NCI-H510A treated with DMSO at 0.1 percent for 48 hours (cell line): ENCODE results near the gene ANO7.

Experiments used
- DNase-seq: peaks from one replicate; lab custom pipeline; 2025; lab: John Stamatoyannopoulos, UW

The ANO7 gene

GRCh38 chr2:241158546-241158900, 30.0 kb upstream of the ANO7 start:
- no peak for DNase-seq

GRCh38 chr2:241159116-241159515, 29.4 kb upstream of the ANO7 start:
- DNase-seq, result no peak

- no peak for DNase-seq
These were observed 28.2 kb upstream of the ANO7 start for GRCh38 chr2:241160318-241160717.

GRCh38 chr2:241161646-241162281, 26.7 kb upstream of the ANO7 start:
- no peak for DNase-seq

- DNase-seq, result no peak
These were observed 24.8 kb upstream of the ANO7 start for GRCh38 chr2:241163601-241164118.

- DNase-seq, result no peak
These were observed 20.1 kb upstream of the ANO7 start for GRCh38 chr2:241168366-241168765.

- DNase-seq, result no peak
These were observed 14.9 kb upstream of the ANO7 start for GRCh38 chr2:241173557-241173956.

- no peak for DNase-seq
These were observed 10.7 kb upstream of the ANO7 start for GRCh38 chr2:241177526-241178334.

- no peak for DNase-seq
These were observed 9.5 kb upstream of the ANO7 start for GRCh38 chr2:241178961-241179360.

- no peak for DNase-seq
These were observed 8.6 kb upstream of the ANO7 start for GRCh38 chr2:241179899-241180298.

- no peak for DNase-seq
These were observed 8.0 kb upstream of the ANO7 start for GRCh38 chr2:241180495-241180894.

GRCh38 chr2:241182126-241182525, 6.4 kb upstream of the ANO7 start:
- no peak for DNase-seq

- no peak for DNase-seq
These were observed 5.8 kb upstream of the ANO7 start for GRCh38 chr2:241182531-241183133.

- DNase-seq, result no peak
These were observed 5.3 kb upstream of the ANO7 start for GRCh38 chr2:241183221-241183620.

- DNase-seq, result no peak
These were observed 3.6 kb upstream of the ANO7 start for GRCh38 chr2:241184901-241185300.

- no peak for DNase-seq
These were observed 2.5 kb upstream of the ANO7 start for GRCh38 chr2:241185961-241186360.

GRCh38 chr2:241187101-241187917, 1.2 kb upstream of the ANO7 start:
- no peak for DNase-seq

GRCh38 chr2:241187918-241188234, 601 bp upstream of the ANO7 start:
- DNase-seq, result no peak

- no peak for DNase-seq
These were observed 797 bp downstream of the ANO7 start for GRCh38 chr2:241189093-241189855.

GRCh38 chr2:241189856-241190201, 1.4 kb downstream of the ANO7 start:
- no peak for DNase-seq

GRCh38 chr2:241190291-241190981, 2.0 kb downstream of the ANO7 start:
- DNase-seq, result no peak
